Measurements from ENCODE around the gene IAH1. TPM values are rescaled to one million over a fixed set of nuclear protein-coding genes. Genes with fewer than 3 reads are reported as not detected.

IAH1 gene
- total RNA-seq, 1 experiment from 2014 or later: 57.8 TPM

- ChIA-PET CTCF (interaction anchor here (0.6 kb wide), 1 partner anchor 113 kb away, joined by 3 read pairs; the partner anchor contains the start of gene YWHAQ), POLR2A (interaction anchor here (0.6 kb wide), 2 partner anchors 16 to 1336 kb away, joined by 6 read pairs; no protein-coding TSS in a partner anchor)
- Histone ChIP-seq H3K4me3 (ENCODE audit: low read depth, low read length) (no peak overlapping the region), H3K9me3 (no peaks in the 10 kb centered on the region), H3K27me3 (replicated peaks; ENCODE audit: control insufficient read depth, insufficient read depth, low read length) (no peaks in the 10 kb centered on the region), H3K4me1 (no peaks in the 10 kb centered on the region), H3K36me3 (ENCODE audit: control insufficient read depth, insufficient read depth, low read length) (peaks cover 4% of the 10 kb centered on the region)
- intact Hi-C loops (cut with micrococcal nuclease; ENCODE audit: unreplicated experiment): no loop called here
- Mint-ChIP-seq H3K27me3 (ENCODE audit: insufficient read depth, unreplicated experiment) (no peaks in the 10 kb centered on the region), H3K36me3 (ENCODE audit: insufficient read depth, unreplicated experiment) (peaks cover 73% of the 10 kb centered on the region), H3K4me3 (ENCODE audit: unreplicated experiment) (no peak overlapping the region), H3K4me1 (ENCODE audit: low read depth, unreplicated experiment) (no peaks in the 10 kb centered on the region), H3K9me3 (ENCODE audit: unreplicated experiment) (no peaks in the 10 kb centered on the region), H3K27ac (ENCODE audit: unreplicated experiment) (no peak overlapping the region)
- no peak for TF ChIP-seq CTCF (IDR thresholded peaks at IDR 0.05; ENCODE audit: insufficient read depth in 1 of 2, low read depth in 1 of 2, low read length in 1 of 2, severe bottlenecking in 1 of 2, unreplicated experiment in 1 of 2)
- no TSS peak for BruUV-seq (replicated peaks)
- no peak for DNase-seq
Observed at GRCh38 chr2:9517118-9517782, 42.9 kb downstream of the IAH1 start.

- H3K9me3 Mint-ChIP-seq (ENCODE audit: unreplicated experiment): no peaks in the 10 kb centered on the region
- Histone ChIP-seq H3K27me3 (replicated peaks; ENCODE audit: control insufficient read depth, insufficient read depth, low read length) (no peaks in the 10 kb centered on the region), H3K4me3 (ENCODE audit: low read depth, low read length) (no peak overlapping the region), H3K4me1 (no peaks in the 10 kb centered on the region), H3K36me3 (ENCODE audit: control insufficient read depth, insufficient read depth, low read length) (peaks cover 4% of the 10 kb centered on the region), H3K9me3 (no peaks in the 10 kb centered on the region)
- no peak for TF ChIP-seq CTCF (IDR thresholded peaks at IDR 0.05; ENCODE audit: insufficient read depth in 1 of 2, low read depth in 1 of 2, low read length in 1 of 2, severe bottlenecking in 1 of 2, unreplicated experiment in 1 of 2)
- intact Hi-C loops (cut with micrococcal nuclease; ENCODE audit: unreplicated experiment): no loop called here
- H3K27me3 Mint-ChIP-seq (ENCODE audit: insufficient read depth, unreplicated experiment): no peaks in the 10 kb centered on the region
- no peak overlapping the region for H3K4me3 Mint-ChIP-seq (ENCODE audit: unreplicated experiment)
- POLR2A ChIA-PET: interaction anchor here (0.6 kb wide), 2 partner anchors 15 to 1335 kb away, joined by 6 read pairs; no protein-coding TSS in a partner anchor
- no peak overlapping the region for H3K27ac Mint-ChIP-seq (ENCODE audit: unreplicated experiment)
- no peak for DNase-seq
- peaks cover 68% of the 10 kb centered on the region for H3K36me3 Mint-ChIP-seq (ENCODE audit: insufficient read depth, unreplicated experiment)
- CTCF ChIA-PET: interaction anchor here (0.6 kb wide), 1 partner anchor 112 kb away, joined by 3 read pairs; the partner anchor contains the start of gene YWHAQ
- no TSS peak for BruUV-seq (replicated peaks)
- H3K4me1 Mint-ChIP-seq (ENCODE audit: low read depth, unreplicated experiment): no peaks in the 10 kb centered on the region
Observed at GRCh38 chr2:9518163-9518562, 43.8 kb downstream of the IAH1 start.

DNA sequence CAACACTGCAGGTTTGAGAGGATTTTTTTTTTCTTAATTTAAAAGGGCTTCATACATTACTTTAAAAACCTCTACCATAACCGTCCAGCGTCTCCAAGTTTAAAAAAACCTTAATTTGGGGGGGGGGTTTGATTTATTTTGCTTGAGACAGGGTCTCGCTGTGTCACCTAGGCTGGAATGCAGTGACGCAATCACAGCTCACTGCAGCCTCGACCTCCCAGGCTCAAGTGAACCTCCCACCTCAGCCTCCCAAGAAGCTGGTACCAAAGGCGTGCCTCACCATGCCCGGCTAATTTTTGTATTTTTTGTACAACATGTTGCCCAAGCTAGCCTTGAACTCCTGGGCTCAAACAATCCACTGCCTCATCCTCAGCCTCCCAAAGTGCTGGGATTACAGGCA lies 44.4 kb downstream of the IAH1 start:
- H3K27me3 Mint-ChIP-seq (ENCODE audit: insufficient read depth, unreplicated experiment): no peaks in the 10 kb centered on the region
- Histone ChIP-seq H3K4me1 (no peaks in the 10 kb centered on the region), H3K36me3 (ENCODE audit: control insufficient read depth, insufficient read depth, low read length) (peaks cover 4% of the 10 kb centered on the region), H3K4me3 (ENCODE audit: low read depth, low read length) (no peak overlapping the region), H3K27me3 (replicated peaks; ENCODE audit: control insufficient read depth, insufficient read depth, low read length) (no peaks in the 10 kb centered on the region), H3K9me3 (no peaks in the 10 kb centered on the region)
- no peaks in the 10 kb centered on the region for H3K9me3 Mint-ChIP-seq (ENCODE audit: unreplicated experiment)
- ChIA-PET POLR2A (no interaction called here), CTCF (no interaction called here)
- BruUV-seq (replicated peaks): no TSS peak
- no peaks in the 10 kb centered on the region for H3K4me1 Mint-ChIP-seq (ENCODE audit: low read depth, unreplicated experiment)
- TF ChIP-seq CTCF (IDR thresholded peaks at IDR 0.05; ENCODE audit: insufficient read depth in 1 of 2, low read depth in 1 of 2, low read length in 1 of 2, severe bottlenecking in 1 of 2, unreplicated experiment in 1 of 2): no peak
- no peak overlapping the region for H3K4me3 Mint-ChIP-seq (ENCODE audit: unreplicated experiment)
- H3K27ac Mint-ChIP-seq (ENCODE audit: unreplicated experiment): no peak overlapping the region
- peaks cover 68% of the 10 kb centered on the region for H3K36me3 Mint-ChIP-seq (ENCODE audit: insufficient read depth, unreplicated experiment)
- no peak for DNase-seq
- intact Hi-C loops (cut with micrococcal nuclease; ENCODE audit: unreplicated experiment): no loop called here

All from Caco-2 (cell line).